Small intestine (tissue), 7 donors: ENCODE measurements around the gene NKIRAS2. TPM values are rescaled to one million over a fixed set of nuclear protein-coding genes. Genes with fewer than 3 reads are reported as not detected.

Experiments
- DNase-seq, 2 donors: peaks; one replicate each; pipeline versions ENCODE4 v3.0.0 to v3.0.0-alpha.2; 2013
- FAIRE-seq: peaks from 2 replicates; lab custom pipeline; 2012; peaks lifted over from hg19 to GRCh38; lab: Jason Lieb, UNC
- H3K27ac ChIP-seq, 3 donors: one replicate each; pipeline ENCODE4 v1.5.1; 2013; ENCODE audit warnings: low read length in 2 of 3, mild to moderate bottlenecking in 2 of 3, control low read depth in 1 of 3, inconsistent platforms in 1 of 3, low read depth in 1 of 3, moderate library complexity in 1 of 3
- H3K27me3 ChIP-seq, 3 donors: one replicate each; pipeline ENCODE4 v1.6.1; 2013; ENCODE audit warnings: low read length in 3 of 3, inconsistent platforms in 1 of 3; ENCODE audit not compliant: control insufficient read depth in 3 of 3, insufficient read depth in 3 of 3
- H3K36me3 ChIP-seq, 3 donors: one replicate each; pipeline ENCODE4 v1.6.1; 2013; ENCODE audit warnings: low read length in 3 of 3, inconsistent platforms in 1 of 3, low read depth in 1 of 3, mild to moderate bottlenecking in 1 of 3, moderate library complexity in 1 of 3; ENCODE audit not compliant: control insufficient read depth in 3 of 3, insufficient read depth in 2 of 3
- H3K4me1 ChIP-seq, 3 donors: one replicate each; pipeline ENCODE4 v1.6.1; 2013; ENCODE audit warnings: low read length in 2 of 3, inconsistent platforms in 1 of 3, low read depth in 1 of 3, mild to moderate bottlenecking in 1 of 3, moderate library complexity in 1 of 3; ENCODE audit not compliant: control insufficient read depth in 3 of 3, insufficient read depth in 2 of 3
- H3K4me3 ChIP-seq, 3 donors: one replicate each; pipeline ENCODE4 v1.5.1; 2013; ENCODE audit warnings: low read length in 3 of 3, control low read depth in 1 of 3, inconsistent platforms in 1 of 3, low read depth in 1 of 3, mild to moderate bottlenecking in 1 of 3, moderate library complexity in 1 of 3
- H3K9me3 ChIP-seq, 2 donors: one replicate each; pipeline ENCODE4 v1.6.1; 2013; ENCODE audit warnings: low read depth in 1 of 2, low read length in 1 of 2; ENCODE audit not compliant: control insufficient read depth in 2 of 2, insufficient read depth in 1 of 2
- WGBS, 3 donors: extraction: QIAGEN DNeasy Blood & Tissue Kit; methylation state at CpG; one replicate each; pipeline ENCODE4 v1.1.7; 2013; 5-methylcytosine and 5-hydroxymethylcytosine counted together
- polyA plus RNA-seq, 4 donors: library from polyadenylated mRNA; stranded (reverse) in 3 of 4; unstranded in 1 of 4; fragments of 200-250 nt in 3 of 4; fragments of 120-200 nt in 1 of 4; gene quantifications; one replicate each; pipeline versions ENCODE4 v1.2.1 to v1.2.3, GENCODE V29; 2013
- donor health status: healthy with polysubstance abuse.
- donor health status: control.
- donor health status: control.
- donor health status: Bipolar disorder and iron deficiency.
- donor health status: healthy.

Gene NKIRAS2
- polyA plus RNA-seq, 4 donors, result 21.1 to 38.8 (median 26.1) TPM

DNA sequence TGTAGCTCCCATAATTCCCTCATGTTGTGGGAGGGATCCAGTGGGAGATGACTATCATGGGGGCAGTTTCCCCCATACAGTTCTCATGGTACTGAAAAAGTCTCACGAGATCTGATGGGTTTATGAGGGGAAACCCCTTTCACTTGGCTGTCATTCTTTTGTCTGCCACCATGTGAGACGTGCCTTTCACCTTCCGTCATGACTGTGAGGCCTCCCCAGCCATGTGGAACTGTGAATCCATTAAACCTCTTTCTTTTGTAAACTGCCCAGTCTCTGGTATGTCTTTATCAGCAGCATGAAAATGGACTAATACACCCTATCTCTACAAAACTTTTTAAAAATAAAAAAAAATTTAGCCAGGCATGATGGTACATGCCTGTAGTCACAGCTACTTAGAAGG is 36.7 kb downstream of the NKIRAS2 start:
- no peaks in the 10 kb centered on the region for H3K4me1 ChIP-seq
- no peaks in the 10 kb centered on the region for H3K36me3 ChIP-seq
- DNase-seq, result no peak
- H3K27ac ChIP-seq, result no peak overlapping the region
- WGBS, 3 donors, result 60 to 83% (median 67%) methylated on average over 3 of the region's 3 CpGs
- H3K4me3 ChIP-seq, result no peak overlapping the region
- peaks cover 0 to 44% (median 12%) of the 10 kb centered on the region in 3 donors for H3K27me3 ChIP-seq
- no peaks in the 10 kb centered on the region for H3K9me3 ChIP-seq
- FAIRE-seq, result no peak

DNA sequence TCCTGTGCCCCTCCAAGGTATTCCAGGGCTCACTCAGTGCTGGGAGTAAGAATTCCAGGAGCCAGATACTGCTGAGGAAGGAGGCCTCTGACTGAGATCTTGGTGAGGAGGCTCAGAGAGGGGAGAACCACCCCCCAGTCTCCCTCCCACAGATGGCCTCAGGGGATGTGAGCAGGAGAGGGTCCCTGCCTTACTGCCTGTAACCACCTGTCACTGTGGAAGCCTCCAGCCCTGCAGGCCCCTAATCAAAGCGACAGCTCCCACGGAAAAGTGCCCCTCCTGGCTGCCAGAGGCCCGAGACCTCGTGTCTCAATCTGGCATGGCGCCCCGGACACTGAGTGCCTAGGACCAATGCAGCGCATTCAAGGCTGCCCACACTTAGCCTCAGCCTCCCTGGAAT is 38.2 kb downstream of the NKIRAS2 start:
- no peak for FAIRE-seq
- Histone ChIP-seq H3K4me3 (no peak overlapping the region), H3K36me3 (no peaks in the 10 kb centered on the region), H3K4me1 (no peaks in the 10 kb centered on the region), H3K9me3 (no peaks in the 10 kb centered on the region), H3K27me3 (peaks cover 0 to 36% (median 12%) of the 10 kb centered on the region in 3 donors), H3K27ac (no peak overlapping the region)
- WGBS, 3 donors, result 66 to 83% (median 74%) methylated on average over 5 to 7 of the region's 7 CpGs
- DNase-seq, result no peak

- no peak overlapping the region for H3K27ac ChIP-seq
- H3K9me3 ChIP-seq, result no peaks in the 10 kb centered on the region
- H3K27me3 ChIP-seq, result peaks cover 0 to 25% (median 3%) of the 10 kb centered on the region in 3 donors
- no peaks in the 10 kb centered on the region for H3K36me3 ChIP-seq
- WGBS, 3 donors, result 58 to 63% (median 59%) methylated on average over 4 of the region's 4 CpGs
- no peak for DNase-seq
- no peak for FAIRE-seq
- no peaks in the 10 kb centered on the region for H3K4me1 ChIP-seq
- H3K4me3 ChIP-seq, result no peak overlapping the region
Measured at GRCh38 chr17:42059815-42060214, 39.9 kb downstream of the NKIRAS2 start.

DNA sequence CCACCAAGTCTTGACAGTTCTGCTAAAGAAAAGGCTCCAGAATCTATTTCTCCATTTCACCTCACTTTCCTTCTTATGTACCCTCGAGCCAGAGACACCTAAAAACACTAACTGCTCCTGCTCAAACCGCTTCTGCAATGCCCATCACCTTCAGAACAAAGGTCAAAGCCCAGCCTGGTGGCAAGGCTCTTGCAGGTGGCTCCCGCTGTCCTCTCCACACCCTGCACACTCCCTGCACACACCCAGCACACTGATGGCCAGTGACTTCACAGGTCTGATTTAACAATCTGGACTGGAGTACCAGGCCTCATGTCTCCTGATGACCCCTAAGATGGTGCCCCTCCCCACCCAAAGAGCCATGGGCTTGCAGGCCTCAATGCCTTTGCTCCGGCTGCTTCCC is 40.3 kb downstream of the NKIRAS2 start:
- FAIRE-seq (no peak), DNase-seq (peak in 1 of 2 donors; percentile 54)
- Histone ChIP-seq H3K27ac (no peak overlapping the region), H3K36me3 (no peaks in the 10 kb centered on the region), H3K4me1 (no peaks in the 10 kb centered on the region), H3K4me3 (no peak overlapping the region), H3K9me3 (no peaks in the 10 kb centered on the region), H3K27me3 (peaks cover 0 to 21% (median 3%) of the 10 kb centered on the region in 3 donors)
- 33 to 62% (median 50%) methylated on average over 4 of the region's 4 CpGs for WGBS, 3 donors

DNA sequence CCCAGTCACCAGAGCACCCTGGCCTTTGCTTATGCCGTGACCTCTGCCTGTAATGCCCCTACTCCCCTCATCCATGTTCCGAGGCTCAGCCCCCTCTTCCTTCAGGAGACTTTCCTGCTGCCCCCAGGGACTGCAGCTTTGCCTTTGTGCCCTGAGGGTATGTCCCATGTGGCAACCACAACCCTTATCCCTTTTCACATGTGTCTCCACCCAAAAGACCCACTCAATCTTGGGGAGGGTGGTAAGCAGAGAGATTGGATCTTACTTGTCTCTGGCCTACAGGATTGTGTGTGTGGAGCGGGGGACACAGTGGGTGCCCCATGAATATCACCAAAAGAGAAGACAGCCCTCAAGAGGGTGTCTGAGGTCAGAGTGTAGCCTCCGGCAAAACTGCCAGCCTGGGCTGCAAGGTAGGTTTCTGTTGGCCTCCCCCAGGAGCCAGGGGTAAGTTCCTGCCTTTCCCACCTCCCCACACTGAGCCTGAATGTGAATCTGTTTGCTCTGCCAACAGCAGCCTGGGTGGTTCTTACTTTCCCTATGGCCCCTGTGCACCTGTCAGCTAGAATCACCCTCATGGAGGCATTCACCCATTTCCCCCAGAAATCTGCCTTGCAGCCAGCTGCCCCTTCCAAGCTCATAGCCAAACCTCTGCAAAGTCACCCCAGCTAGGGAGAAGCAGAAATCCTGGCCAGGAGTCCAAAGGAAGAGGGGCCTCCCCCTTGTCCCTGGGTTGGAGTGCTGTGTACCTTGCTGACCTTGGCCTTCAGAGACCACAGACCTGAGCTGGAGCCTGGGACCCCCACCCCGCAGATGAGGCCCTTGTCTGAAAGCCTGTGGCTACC is 42.0 kb downstream of the NKIRAS2 start:
- no peak for FAIRE-seq

GRCh38 chr17:42062681-42063080 is 42.8 kb downstream of the NKIRAS2 start:
- Histone ChIP-seq H3K27ac (no peak overlapping the region), H3K9me3 (no peaks in the 10 kb centered on the region), H3K27me3 (peaks cover 0 to 11% (median 0%) of the 10 kb centered on the region in 3 donors), H3K4me1 (peaks cover 0 to 4% (median 0%) of the 10 kb centered on the region in 3 donors), H3K4me3 (no peak overlapping the region), H3K36me3 (no peaks in the 10 kb centered on the region)
- FAIRE-seq (no peak), DNase-seq (no peak)
- WGBS, 3 donors, result 87 to 92% (median 89%) methylated on average over 14 of the region's 14 CpGs

More for the DNA sequence above, 42.0 kb downstream of the NKIRAS2 start:
- H3K36me3 ChIP-seq, result no peaks in the 10 kb centered on the region
- H3K4me3 ChIP-seq, result no peak overlapping the region
- no peaks in the 10 kb centered on the region for H3K4me1 ChIP-seq
- H3K27ac ChIP-seq, result no peak overlapping the region
- 72 to 73% (median 73%) methylated on average over 5 of the region's 5 CpGs for WGBS, 3 donors
- no peaks in the 10 kb centered on the region for H3K9me3 ChIP-seq
- no peak for DNase-seq
- H3K27me3 ChIP-seq, result peaks cover 0 to 11% (median 3%) of the 10 kb centered on the region in 3 donors

GRCh38 chr17:42065201-42065600 is 45.3 kb downstream of the NKIRAS2 start:
- H3K36me3 ChIP-seq, result no peaks in the 10 kb centered on the region
- DNase-seq, result no peak
- H3K27me3 ChIP-seq, result peaks cover 0 to 7% (median 0%) of the 10 kb centered on the region in 3 donors
- H3K4me3 ChIP-seq, result no peak overlapping the region
- H3K27ac ChIP-seq, result no peak overlapping the region
- WGBS, 3 donors, result 59 to 74% (median 65%) methylated on average over 2 of the region's 2 CpGs
- H3K4me1 ChIP-seq, result peaks cover 0 to 11% (median 0%) of the 10 kb centered on the region in 3 donors
- FAIRE-seq, result no peak
- no peaks in the 10 kb centered on the region for H3K9me3 ChIP-seq

GRCh38 chr17:42067371-42068091 is 47.6 kb downstream of the NKIRAS2 start:
- WGBS, 3 donors, result 5 to 28% (median 6%) methylated on average over 12 of the region's 12 CpGs
- H3K9me3 ChIP-seq, result no peaks in the 10 kb centered on the region
- DNase-seq (peak; percentile 58 to 79), FAIRE-seq (no peak)
- no peak overlapping the region for H3K27ac ChIP-seq
- no peaks in the 10 kb centered on the region for H3K36me3 ChIP-seq
- H3K27me3 ChIP-seq, result peaks cover 2 to 27% (median 5%) of the 10 kb centered on the region in 3 donors
- peaks cover 0 to 12% (median 0%) of the 10 kb centered on the region in 3 donors for H3K4me1 ChIP-seq
- no peak overlapping the region for H3K4me3 ChIP-seq
